Aorta (tissue), 5 donors: ENCODE data around the gene ZNF84. TPM values are rescaled to one million over a fixed set of nuclear protein-coding genes. Genes with fewer than 3 reads are reported as not detected.
A peak's percentile ranks its signal among the peaks of the same experiment; 100 is the strongest.

Experiments
- ATAC-seq: fragments of 200-7000 bp; cut with Tn5 transposase; one replicate; pipeline ENCODE4 v1.9.1; 2022; ENCODE audit warnings: moderate library complexity; ENCODE audit not compliant: low FRiP score
- DNase-seq, 2 donors: peaks; one replicate each; pipeline ENCODE4 v3.0.0-alpha.2; 2020
- H3K27ac ChIP-seq, 2 donors: one replicate each; pipeline ENCODE4 v1.5.1; 2013; ENCODE audit warnings: low read length in 2 of 2, mild to moderate bottlenecking in 2 of 2, moderate library complexity in 2 of 2, control low read depth in 1 of 2, inconsistent platforms in 1 of 2, low read depth in 1 of 2
- H3K27me3 ChIP-seq, 2 donors: one replicate each; pipeline ENCODE4 v1.6.1; 2013; ENCODE audit warnings: control low read depth in 1 of 2, low read length in 1 of 2, mild to moderate bottlenecking in 1 of 2, moderate library complexity in 1 of 2; ENCODE audit not compliant: insufficient read depth in 2 of 2, control insufficient read depth in 1 of 2
- H3K36me3 ChIP-seq, 2 donors: one replicate each; pipeline ENCODE4 v1.6.1; 2013; ENCODE audit warnings: control low read depth in 1 of 2, low read length in 1 of 2, mild to moderate bottlenecking in 1 of 2; ENCODE audit not compliant: insufficient read depth in 2 of 2, control insufficient read depth in 1 of 2
- H3K4me1 ChIP-seq, 2 donors: one replicate each; pipeline ENCODE4 v1.6.1; 2013; ENCODE audit warnings: low read length in 2 of 2, control low read depth in 1 of 2, mild to moderate bottlenecking in 1 of 2, moderate library complexity in 1 of 2; ENCODE audit not compliant: insufficient read depth in 2 of 2, control insufficient read depth in 1 of 2
- H3K4me3 ChIP-seq, 2 donors: one replicate each; pipeline ENCODE4 v1.5.1; 2013; ENCODE audit warnings: low read length in 2 of 2, control low read depth in 1 of 2, mild to moderate bottlenecking in 1 of 2
- H3K9me3 ChIP-seq: one replicate; pipeline ENCODE4 v1.6.1; 2013; ENCODE audit warnings: mild to moderate bottlenecking, low read length; ENCODE audit not compliant: control insufficient read depth
- WGBS, 2 donors: extraction: QIAGEN DNeasy Blood & Tissue Kit; methylation state at CpG; one replicate each; pipeline ENCODE4 v1.1.7; 2013; 5-methylcytosine and 5-hydroxymethylcytosine counted together
- intact Hi-C, 2 donors: fragments of 100-400 bp; cut with DNase I; formaldehyde crosslinking; loops; one replicate each; pipeline versions ENCODE4 v1.14.2 to v1.15.0; 2022
- polyA plus RNA-seq, 2 donors: library from polyadenylated mRNA; stranded (reverse); fragments of 200-250 nt; gene quantifications; one replicate each; pipeline ENCODE4 v1.2.3, GENCODE V29; 2013
- total RNA-seq, 2 donors: library from RNA; stranded (reverse); fragmentation: NEBNext Ultra II Directional; extraction: Animal tissue kit (Norgen Biotek cat#: 25700); gene quantifications; one replicate each; pipeline ENCODE4 v1.2.1, GENCODE V29; 2021
- donor health status: healthy with polysubstance abuse.
- donor health status: Bipolar disorder and iron deficiency.
- donor health status: DM: no; HTN: no; CAD: no.
- donor health status: DM: no; HTN: no; CAD: no.
- donor health status: DM: yes; HTN: yes; CAD: no.

ZNF84 gene
- total and polyA plus RNA-seq, 4 donors: 9.1 to 32.1 (median 16.4) TPM

GRCh38 chr12:133058203-133059113, 21.1 kb downstream of the ZNF84 start:
- intact Hi-C loops: no loop called here
- H3K27me3 ChIP-seq: no peaks in the 10 kb centered on the region
- H3K4me1 ChIP-seq: no peaks in the 10 kb centered on the region
- peaks cover under 1 to 7% of the 10 kb centered on the region in 2 donors for H3K36me3 ChIP-seq
- DNase-seq (no peak), ATAC-seq (no peak)
- 97 to 98% methylated on average over 8 of the region's 8 CpGs for WGBS, 2 donors
- no peak overlapping the region for H3K27ac ChIP-seq
- H3K4me3 ChIP-seq: peak overlapping the region in 1 of 2 donors; percentile 36
- peaks cover 29% of the 10 kb centered on the region for H3K9me3 ChIP-seq

GRCh38 chr12:133061954-133062353, 24.6 kb downstream of the ZNF84 start:
- intact Hi-C loops: no loop called here
- Histone ChIP-seq H3K27me3 (no peaks in the 10 kb centered on the region), H3K9me3 (peaks cover 39% of the 10 kb centered on the region), H3K4me3 (no peak overlapping the region), H3K36me3 (peaks cover 0 to 3% of the 10 kb centered on the region in 2 donors), H3K4me1 (no peaks in the 10 kb centered on the region), H3K27ac (no peak overlapping the region)
- DNase-seq: no peak
- WGBS, 2 donors: 97% methylated on average over 1 of the region's 1 CpG
- no peak for ATAC-seq

- H3K4me1 ChIP-seq: no peaks in the 10 kb centered on the region
- no peak for DNase-seq
- H3K36me3 ChIP-seq: no peaks in the 10 kb centered on the region
- H3K27me3 ChIP-seq: no peaks in the 10 kb centered on the region
- H3K9me3 ChIP-seq: peaks cover 34% of the 10 kb centered on the region
- no peak overlapping the region for H3K4me3 ChIP-seq
- ATAC-seq: no peak
- H3K27ac ChIP-seq: no peak overlapping the region
- intact Hi-C loops: no loop called here
- WGBS, 2 donors: 99 to 100% methylated on average over 1 of the region's 1 CpG
Measured at GRCh38 chr12:133063556-133063955, 26.2 kb downstream of the ZNF84 start.

DNA sequence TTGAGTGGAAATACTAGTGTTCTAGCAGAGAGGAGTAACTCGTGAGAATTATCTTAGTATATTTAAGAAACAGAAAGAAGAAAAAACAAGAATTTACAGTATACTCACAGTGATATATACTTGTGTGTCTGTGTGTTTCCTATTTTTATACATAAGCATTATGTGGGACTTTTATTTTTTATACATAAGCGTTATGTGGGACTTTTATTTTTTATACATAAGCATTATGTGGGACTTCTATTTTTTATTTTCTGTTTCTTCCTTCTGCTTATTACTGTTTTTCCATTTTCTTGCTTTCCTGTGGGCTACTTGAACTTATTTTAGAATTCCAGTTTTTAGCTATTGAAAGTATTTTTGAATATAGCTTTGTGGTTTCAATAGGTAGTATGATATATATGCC, 36.5 kb downstream of the ZNF84 start:
- Histone ChIP-seq H3K27me3 (no peaks in the 10 kb centered on the region), H3K4me3 (no peak overlapping the region), H3K4me1 (no peaks in the 10 kb centered on the region), H3K36me3 (no peaks in the 10 kb centered on the region), H3K9me3 (peaks cover 14% of the 10 kb centered on the region), H3K27ac (no peak overlapping the region)
- WGBS, 2 donors: 84 to 87% methylated on average over 2 of the region's 2 CpGs
- intact Hi-C loops: no loop called here
- ATAC-seq: no peak
- no peak for DNase-seq

DNA sequence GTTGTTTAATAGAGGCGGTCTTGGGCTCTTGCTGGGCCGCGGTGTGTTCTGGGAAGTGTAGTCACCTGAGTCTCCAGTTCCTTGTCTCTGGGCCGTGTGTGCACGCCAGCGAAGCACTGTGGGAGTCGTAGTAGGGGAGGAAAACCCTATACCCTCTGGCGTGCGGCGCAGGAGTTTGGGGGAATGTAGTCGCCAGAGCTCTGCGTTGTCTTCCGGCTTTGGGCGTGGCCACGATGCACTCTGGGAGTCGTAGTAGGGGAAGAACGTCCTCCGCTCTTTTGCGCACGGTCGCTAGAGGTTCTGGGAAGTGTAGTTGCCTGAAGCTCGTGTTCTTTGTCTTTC, 42.7 kb downstream of the ZNF84 start:
- intact Hi-C loops: loop anchor here (1.0 to 2.0 kb wide), 4 partner anchors 43 to 101 kb away; partner anchors contain the start of genes ZNF10 (in 1 of the 2), ZNF26 (in 1 of the 2), ZNF268 (in 1 of the 2) and ZNF84 (in 1 of the 2)
- DNase-seq: peak; percentile 99 to 100
- Histone ChIP-seq H3K27me3 (no peaks in the 10 kb centered on the region), H3K36me3 (peaks cover 3 to 6% of the 10 kb centered on the region in 2 donors), H3K4me1 (no peaks in the 10 kb centered on the region), H3K9me3 (peaks cover 15% of the 10 kb centered on the region), H3K27ac (peak overlapping the region in 1 of 2 donors; percentile 67), H3K4me3 (peak overlapping the region; percentile 51 to 73)
- peak; percentile 98 for ATAC-seq
- WGBS, 2 donors: 0% methylated on average over 22 of the region's 22 CpGs

GRCh38 chr12:133080368-133081158, 43.3 kb downstream of the ZNF84 start, which contains the start of gene ZNF140:
Gene ZNF140, plus strand, starts transcription at chr12:133080923. Its CDS starts 398 bp downstream, at chr12:133081321.
- ATAC-seq: peak; percentile 96
- peaks cover 17% of the 10 kb centered on the region for H3K9me3 ChIP-seq
- peak within 1 kb of the TSS; percentile 51 to 73 for H3K4me3 ChIP-seq
- WGBS, 2 donors: 0% methylated on average over 69 of the region's 69 CpGs
- peaks cover 5 to 10% of the 10 kb centered on the region in 2 donors for H3K36me3 ChIP-seq
- intact Hi-C loops: loop anchor here (1.0 to 2.0 kb wide), 4 partner anchors 44 to 101 kb away; partner anchors contain the start of genes ZNF10 (in 1 of the 2), ZNF26 (in 1 of the 2), ZNF268 (in 1 of the 2) and ZNF84 (in 1 of the 2)
- H3K4me1 ChIP-seq: no peaks in the 10 kb centered on the region
- no peaks in the 10 kb centered on the region for H3K27me3 ChIP-seq
- peak within 1 kb of the TSS; percentile 53 to 67 for H3K27ac ChIP-seq
- peak; percentile 97 to 98 for DNase-seq

- WGBS, 2 donors: 22 to 23% methylated on average over 17 of the region's 17 CpGs
- Histone ChIP-seq H3K36me3 (peaks cover 7 to 13% of the 10 kb centered on the region in 2 donors), H3K4me1 (no peaks in the 10 kb centered on the region), H3K9me3 (peaks cover 19% of the 10 kb centered on the region), H3K27ac (peak overlapping the region; percentile 53 to 54), H3K4me3 (peak overlapping the region; percentile 51 to 73), H3K27me3 (no peaks in the 10 kb centered on the region)
- DNase-seq (no peak), ATAC-seq (no peak)
- intact Hi-C loops: loop anchor here (2.0 kb wide), 2 partner anchors 44 to 94 kb away; partner anchors contain the start of genes ZNF26 (in 1 of the 2) and ZNF84 (in 1 of the 2)
Measured at GRCh38 chr12:133081159-133081780, 44.0 kb downstream of the ZNF84 start.

GRCh38 chr12:133083345-133083744, 46.0 kb downstream of the ZNF84 start:
- Histone ChIP-seq H3K9me3 (peaks cover 17% of the 10 kb centered on the region), H3K27me3 (no peaks in the 10 kb centered on the region), H3K4me3 (no peak overlapping the region), H3K27ac (no peak overlapping the region), H3K4me1 (no peaks in the 10 kb centered on the region), H3K36me3 (peaks cover 7 to 15% of the 10 kb centered on the region in 2 donors)
- ATAC-seq (no peak), DNase-seq (no peak)
- 98 to 99% methylated on average over 6 of the region's 6 CpGs for WGBS, 2 donors
- intact Hi-C loops: no loop called here
